GM12878 (cell line): ENCODE results near the gene UVRAG. TPM values are rescaled to one million over a fixed set of nuclear protein-coding genes. Genes with fewer than 3 reads are reported as not detected.

Experiments used
- ATAC-seq: fragments of 200-7000 bp; cut with Tn5 transposase; 3 replicates; pipeline ENCODE4 v1.9.1; 2020; ENCODE audit warnings: mild to moderate bottlenecking, moderate library complexity
- BruUV-seq: library from RNA; stranded (reverse); fragments of 400-500 nt; replicated peaks from 2 replicates; lab custom pipeline; 2021; lab: Mats Ljungman, UMichigan
- CTCF ChIA-PET: fragments of 300-600 bp; sonication (Branson Sonifier 250); formaldehyde crosslinking; extraction: SDS; loops from one replicate; lab custom pipeline; 2021; ENCODE audit warnings: inconsistent platforms; lab: Yijun Ruan, JAX
- POLR2A ChIA-PET: fragments of 350-600 bp; formaldehyde crosslinking; extraction: SDS; loops from one replicate; lab custom pipeline; 2021; ENCODE audit warnings: inconsistent platforms; lab: Charles Lee
- RAD21 ChIA-PET: fragments of 300-600 bp; sonication (Branson Sonifier 250); formaldehyde crosslinking; loops from one replicate; lab custom pipeline; 2023; ENCODE audit warnings: antibody characterized with exemption; ENCODE audit not compliant: unreplicated experiment; lab: Charles Lee
- SMC1A ChIA-PET: fragments of 300-600 bp; sonication (Branson Sonifier 250); formaldehyde crosslinking; loops from one replicate; lab custom pipeline; 2023; ENCODE audit not compliant: unreplicated experiment, uncharacterized antibody; lab: Charles Lee
- DNase-seq: peaks from one replicate; pipeline ENCODE4 v3.0.0-alpha.2; 2011; ENCODE audit warnings: low read depth, low spot score
- FAIRE-seq: peaks from 3 replicates; lab custom pipeline; 2011; peaks lifted over from hg19 to GRCh38; lab: Jason Lieb, UNC
- H2AFZ ChIP-seq: 2 replicates; pipeline ENCODE4 v1.6.0; 2011; ENCODE audit warnings: low read depth, low read length, control low read depth; ENCODE audit not compliant: control insufficient read depth
- H3K27ac ChIP-seq: 2 replicates; pipeline ENCODE4 v1.5.1; 2011; ENCODE audit warnings: control low read depth; ENCODE audit not compliant: control insufficient read depth, insufficient read depth
- H3K27me3 ChIP-seq, 2 experiments: replicated peaks in 1 of 2; 2 replicates each; pipeline versions ENCODE4 v1.6.0 to v1.6.1; 2011; ENCODE audit warnings: low read length in 1 of 2; ENCODE audit not compliant: control insufficient read depth in 2 of 2, insufficient read depth in 2 of 2
- H3K36me3 ChIP-seq, 2 experiments: 2 replicates each; pipeline ENCODE4 v1.5.1; 2011; ENCODE audit warnings: low read length in 1 of 2; ENCODE audit not compliant: control insufficient read depth in 2 of 2, insufficient read depth in 2 of 2
- H3K4me1 ChIP-seq: 2 replicates; pipeline ENCODE4 v1.6.1; 2011; ENCODE audit warnings: mild to moderate bottlenecking, low read length, moderate library complexity, mixed read lengths; ENCODE audit not compliant: control insufficient read depth, insufficient read depth
- H3K4me2 ChIP-seq: 2 replicates; pipeline ENCODE4 v1.6.0; 2011; ENCODE audit warnings: control low read depth; ENCODE audit not compliant: control insufficient read depth, insufficient read depth
- H3K4me3 ChIP-seq: fragments of 200-600 bp; sonication (generic); 2 replicates; pipeline ENCODE4 v1.5.1; 2016
- H3K79me2 ChIP-seq: 2 replicates; pipeline ENCODE4 v1.6.0; 2011; ENCODE audit warnings: low read length; ENCODE audit not compliant: control insufficient read depth, insufficient read depth
- H3K9ac ChIP-seq: 2 replicates; pipeline ENCODE4 v1.8.0; 2011; ENCODE audit warnings: low read length, control low read depth, mixed read lengths; ENCODE audit not compliant: control insufficient read depth, insufficient read depth
- H3K9me3 ChIP-seq: replicated peaks from 3 replicates; pipeline ENCODE4 v1.5.1; 2011; ENCODE audit warnings: mild to moderate bottlenecking, low read length; ENCODE audit not compliant: control insufficient read depth, insufficient read depth
- H4K20me1 ChIP-seq: 2 replicates; pipeline ENCODE4 v1.6.0; 2011; ENCODE audit not compliant: control insufficient read depth, insufficient read depth
- SP1 ChIP-seq: IDR thresholded peaks from one replicate; pipeline ENCODE4 v1.6.1; 2011; ENCODE audit warnings: low read depth, low read length
- SPI1 ChIP-seq: IDR thresholded peaks from 2 replicates; pipeline ENCODE4 v1.6.1; 2011; ENCODE audit warnings: low read depth, mild to moderate bottlenecking, low read length, moderate library complexity, borderline replicate concordance; ENCODE audit not compliant: insufficient read depth
- WGBS: methylation state at CpG from one replicate; pipeline ENCODE4 v1.1.6; 2016; ENCODE audit warnings: low lambda C conversion rate; ENCODE audit not compliant: insufficient replicate concordance, insufficient coverage; ENCODE audit errors: missing lambda C conversion rate; 5-methylcytosine and 5-hydroxymethylcytosine counted together
- in situ Hi-C: fragments of 300-500 bp; cut with MboI; formaldehyde crosslinking; loops from 9 replicates; pipeline ENCODE4 v1.14.3; 2018; ENCODE audit warnings: mixed read lengths
- intact Hi-C: fragments of 100-400 bp; cut with micrococcal nuclease; formaldehyde crosslinking; loops from one replicate; pipeline ENCODE4 v1.14.2; 2022; ENCODE audit not compliant: unreplicated experiment
- polyA plus RNA-seq, 11 experiments: library from polyadenylated mRNA; depleted of rRNA in 4 of 11; unstranded in 6 of 11; stranded (reverse) in 5 of 11; fragments of >200 nt; fragmentation: Nextera tagmentation in 4 of 11; fragmentation: Illumina TruSeq in 1 of 11; extraction: Ambion mirVana in 4 of 11; extraction: Trizol in 1 of 11; gene quantifications; 1 replicate in 1 of 11; 2 replicates in 10 of 11; pipeline versions ENCODE4 v1.2.1 to v1.2.3, GENCODE V29; 2011 to 2016; ENCODE audit warnings: inconsistent platforms in 2 of 11, missing spikeins in 2 of 11, low read depth in 1 of 11
- total RNA-seq, 4 experiments: library from RNA; depleted of rRNA in 3 of 4; stranded (reverse); fragments of >200 nt in 3 of 4; fragmentation: Illumina TruSeq in 1 of 4; extraction: Trizol in 1 of 4; gene quantifications; 2 replicates each; pipeline versions ENCODE4 v1.2.1 to v1.2.3, GENCODE V29; 2013 to 2021

The UVRAG gene
- total and polyA plus RNA-seq, 10 of the 15 experiments (the other 5 are each of a cell fraction or from before 2014, with no cell fraction given): 7.0 to 43.4 (median 37.0) TPM

- Histone ChIP-seq H3K9me3 (no peaks in the 10 kb centered on the region), H3K27me3 (no peaks in the 10 kb centered on the region), H3K27ac (peak overlapping the region; percentile 94; the same call in 1 of the 2 replicates), H2AFZ (no peak overlapping the region), H3K36me3 (no peaks in the 10 kb centered on the region), H3K4me2 (peak overlapping the region; percentile 86), H3K9ac (no peak overlapping the region), H4K20me1 (no peaks in the 10 kb centered on the region), H3K79me2 (peaks cover 6% of the 10 kb centered on the region; the same call in 1 of the 2 replicates), H3K4me3 (no peak overlapping the region), H3K4me1 (peaks cover 46% of the 10 kb centered on the region)
- POLR2A ChIA-PET: interaction anchor here (1.7 kb wide), 1 partner anchor 14 kb away, joined by 7 read pairs; no protein-coding TSS in a partner anchor
- peak; percentile 15; the same call in 1 of the 2 replicates for TF ChIP-seq SPI1
- TF ChIP-seq SP1: no peak
- RAD21 ChIA-PET: interaction anchor here (0.6 to 3.7 kb wide), 4 partner anchors 15 to 121 kb away, joined by 3 to 21 read pairs (median 4); no protein-coding TSS in a partner anchor
- WGBS: 70% methylated on average over 6 of the region's 6 CpGs
- no peak for ATAC-seq
- FAIRE-seq: no peak
- CTCF ChIA-PET: interaction anchor here (1.6 to 3.7 kb wide), 2 partner anchors 14 to 100 kb away, joined by 4 to 22 read pairs; no protein-coding TSS in a partner anchor
- DNase-seq: no peak
- BruUV-seq: no TSS peak
- SMC1A ChIA-PET: interaction anchor here (0.9 to 2.0 kb wide), 3 partner anchors 31 to 95 kb away, joined by 3 to 7 read pairs (median 3); no protein-coding TSS in a partner anchor
- intact Hi-C loops (no loop called here), in situ Hi-C loops (no loop called here)
Measured at GRCh38 chr11:75771646-75772410, 43.2 kb upstream of the UVRAG start.
